A673 (cell line): Measurements from ENCODE around the gene SRSF6. TPM values are rescaled to one million over a fixed set of nuclear protein-coding genes. Genes with fewer than 3 reads are reported as not detected.

Source experiments
- BruUV-seq: library from RNA; stranded (reverse); fragments of 400-500 nt; replicated peaks from 2 replicates; lab custom pipeline; 2021; lab: Mats Ljungman, UMichigan
- CTCF ChIA-PET: fragments of 300-600 bp; sonication (Branson Sonifier 250); formaldehyde crosslinking; loops from one replicate; lab custom pipeline; 2022; ENCODE audit warnings: antibody characterized with exemption; lab: Charles Lee
- POLR2A ChIA-PET: fragments of 300-600 bp; sonication (Branson Sonifier 250); formaldehyde crosslinking; loops from one replicate; lab custom pipeline; 2022; ENCODE audit warnings: antibody characterized with exemption; ENCODE audit not compliant: low non-redundant PET; lab: Charles Lee
- DNase-seq: peaks from one replicate; pipeline ENCODE4 v3.0.0-alpha.2; 2015; ENCODE audit warnings: low spot score
- H3K27ac ChIP-seq: fragments of 200-600 bp; sonication (generic); 2 replicates; pipeline ENCODE4 v1.5.1; 2016; ENCODE audit warnings: mixed run types, low read depth, mild to moderate bottlenecking, mixed read lengths, antibody characterized with exemption, low read length; ENCODE audit not compliant: poor library complexity, severe bottlenecking
- H3K27me3 ChIP-seq: fragments of 200-600 bp; sonication (generic); replicated peaks from 2 replicates; pipeline ENCODE4 v1.6.1; 2017; ENCODE audit warnings: mixed run types, low read depth, mild to moderate bottlenecking, mixed read lengths, antibody characterized with exemption, low read length; ENCODE audit not compliant: insufficient read depth, poor library complexity
- H3K36me3 ChIP-seq: fragments of 200-600 bp; sonication (generic); 2 replicates; pipeline ENCODE4 v1.6.1; 2016; ENCODE audit warnings: mixed run types, mild to moderate bottlenecking, mixed read lengths, antibody characterized with exemption, low read length; ENCODE audit not compliant: insufficient read depth, poor library complexity, severe bottlenecking
- H3K4me1 ChIP-seq: fragments of 200-600 bp; sonication (generic); 2 replicates; pipeline ENCODE4 v1.6.1; 2017; ENCODE audit warnings: mixed run types, mild to moderate bottlenecking, mixed read lengths, antibody characterized with exemption, low read length; ENCODE audit not compliant: insufficient read depth, poor library complexity, severe bottlenecking
- H3K4me3 ChIP-seq: fragments of 200-600 bp; sonication (generic); 2 replicates; pipeline ENCODE4 v1.5.1; 2016; ENCODE audit warnings: low read depth, mixed run types, mild to moderate bottlenecking, mixed read lengths, low read length; ENCODE audit not compliant: poor library complexity, severe bottlenecking
- H3K9me3 ChIP-seq: fragments of 200-600 bp; sonication (generic); 2 replicates; pipeline ENCODE4 v1.6.1; 2016; ENCODE audit warnings: mixed run types, low read depth, mild to moderate bottlenecking, mixed read lengths, antibody characterized with exemption, low read length; ENCODE audit not compliant: poor library complexity, severe bottlenecking
- EZH2 ChIP-seq: fragments of 200-600 bp; sonication (generic); IDR thresholded peaks from 2 replicates; pipeline ENCODE4 v1.6.1; 2017; ENCODE audit warnings: borderline replicate concordance, low read depth, mild to moderate bottlenecking, mixed read lengths, antibody characterized with exemption, low read length; ENCODE audit not compliant: poor library complexity, severe bottlenecking
- intact Hi-C: fragments of 100-400 bp; cut with micrococcal nuclease; formaldehyde crosslinking; loops from one replicate; pipeline ENCODE4 v1.10.0; 2022; ENCODE audit not compliant: unreplicated experiment
- total RNA-seq: library from RNA; stranded (reverse); gene quantifications from 2 replicates; pipeline ENCODE4 v1.2.3, GENCODE V29; 2021
- TF ChIP-seq, protein P1 (sequence below): fragments of 300-800, 200-600 bp; sonication (generic); conservative IDR thresholded peaks from 2 replicates; pipeline ENCODE4 v1.5.1; 2017; ENCODE audit warnings: low read depth, mild to moderate bottlenecking, antibody characterized with exemption, low read length, moderate library complexity, mixed read lengths

Gene SRSF6
- total RNA-seq, 1 experiment from 2014 or later: 212 TPM

DNA sequence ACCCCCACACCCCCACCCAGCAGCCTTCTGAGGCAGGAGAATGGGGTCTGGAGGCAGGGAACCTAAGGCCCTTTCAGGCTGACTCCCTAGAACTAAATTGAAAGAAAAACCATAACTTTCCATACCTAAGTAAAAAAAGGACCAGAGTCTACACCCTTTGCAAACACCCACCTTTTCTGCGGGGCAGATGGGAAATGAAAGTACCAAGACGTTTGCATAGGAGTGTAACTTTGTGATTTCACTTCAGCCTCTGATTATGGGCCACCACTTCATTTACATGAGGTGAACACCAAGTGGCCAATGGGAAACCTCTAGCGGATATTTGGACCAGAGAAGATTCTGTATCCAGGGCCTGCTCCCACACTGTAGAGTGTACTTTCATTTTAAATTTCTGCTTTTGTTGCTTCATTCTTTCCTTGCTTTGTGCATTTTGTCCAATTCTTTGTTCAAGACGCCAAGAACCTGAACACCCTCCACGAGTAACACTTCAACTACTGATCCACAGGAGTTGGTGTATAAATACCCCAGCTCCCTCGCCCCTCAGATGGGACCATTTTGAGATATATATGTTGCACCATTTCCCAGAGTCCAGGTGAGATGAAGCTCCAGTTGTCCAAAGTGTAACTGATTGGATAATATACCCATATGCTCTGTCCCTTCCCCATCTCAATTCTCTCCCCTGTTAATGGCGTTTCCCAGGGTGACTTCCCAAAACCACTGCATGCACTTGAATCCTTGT is 18.9 kb upstream of the SRSF6 start:
- no peak overlapping the region for H3K27ac ChIP-seq
- POLR2A ChIA-PET: no interaction called here
- intact Hi-C loops: no loop called here
- H3K9me3 ChIP-seq: no peaks in the 10 kb centered on the region
- H3K4me1 ChIP-seq: no peaks in the 10 kb centered on the region
- H3K36me3 ChIP-seq: no peaks in the 10 kb centered on the region
- CTCF ChIA-PET: no interaction called here
- no peaks in the 10 kb centered on the region for H3K27me3 ChIP-seq
- TF ChIP-seq, protein P1, sequence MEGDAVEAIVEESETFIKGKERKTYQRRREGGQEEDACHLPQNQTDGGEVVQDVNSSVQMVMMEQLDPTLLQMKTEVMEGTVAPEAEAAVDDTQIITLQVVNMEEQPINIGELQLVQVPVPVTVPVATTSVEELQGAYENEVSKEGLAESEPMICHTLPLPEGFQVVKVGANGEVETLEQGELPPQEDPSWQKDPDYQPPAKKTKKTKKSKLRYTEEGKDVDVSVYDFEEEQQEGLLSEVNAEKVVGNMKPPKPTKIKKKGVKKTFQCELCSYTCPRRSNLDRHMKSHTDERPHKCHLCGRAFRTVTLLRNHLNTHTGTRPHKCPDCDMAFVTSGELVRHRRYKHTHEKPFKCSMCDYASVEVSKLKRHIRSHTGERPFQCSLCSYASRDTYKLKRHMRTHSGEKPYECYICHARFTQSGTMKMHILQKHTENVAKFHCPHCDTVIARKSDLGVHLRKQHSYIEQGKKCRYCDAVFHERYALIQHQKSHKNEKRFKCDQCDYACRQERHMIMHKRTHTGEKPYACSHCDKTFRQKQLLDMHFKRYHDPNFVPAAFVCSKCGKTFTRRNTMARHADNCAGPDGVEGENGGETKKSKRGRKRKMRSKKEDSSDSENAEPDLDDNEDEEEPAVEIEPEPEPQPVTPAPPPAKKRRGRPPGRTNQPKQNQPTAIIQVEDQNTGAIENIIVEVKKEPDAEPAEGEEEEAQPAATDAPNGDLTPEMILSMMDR: no peak
- no peak for TF ChIP-seq EZH2
- no TSS peak for BruUV-seq
- no peak overlapping the region for H3K4me3 ChIP-seq
- no peak for DNase-seq

DNA sequence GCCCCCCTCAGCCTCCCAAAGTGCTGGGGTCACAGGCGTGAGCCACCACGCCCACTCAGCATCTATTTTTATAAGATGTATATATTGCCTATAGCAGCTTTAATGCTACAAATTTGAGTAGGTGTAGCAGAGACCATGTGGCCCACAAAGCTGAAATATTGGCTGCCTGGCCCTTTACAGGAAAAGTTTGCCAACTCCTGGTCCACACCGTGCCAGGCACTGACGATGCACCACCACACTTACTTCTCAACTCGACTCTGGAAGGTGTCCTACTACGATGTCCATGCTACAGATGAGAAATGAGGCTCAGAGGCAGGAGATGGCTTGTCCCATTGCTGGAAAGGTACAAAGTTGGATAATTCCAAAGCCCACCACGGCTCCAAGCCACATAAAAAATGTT is 17.2 kb upstream of the SRSF6 start:
- no peak overlapping the region for H3K27ac ChIP-seq
- no peak overlapping the region for H3K4me3 ChIP-seq
- ChIA-PET POLR2A (no interaction called here), CTCF (no interaction called here)
- BruUV-seq: no TSS peak
- TF ChIP-seq, protein P1: no peak
- TF ChIP-seq EZH2: no peak
- DNase-seq: no peak
- H3K36me3 ChIP-seq: no peaks in the 10 kb centered on the region
- H3K27me3 ChIP-seq: no peaks in the 10 kb centered on the region
- intact Hi-C loops: no loop called here
- no peaks in the 10 kb centered on the region for H3K9me3 ChIP-seq
- no peaks in the 10 kb centered on the region for H3K4me1 ChIP-seq

DNA sequence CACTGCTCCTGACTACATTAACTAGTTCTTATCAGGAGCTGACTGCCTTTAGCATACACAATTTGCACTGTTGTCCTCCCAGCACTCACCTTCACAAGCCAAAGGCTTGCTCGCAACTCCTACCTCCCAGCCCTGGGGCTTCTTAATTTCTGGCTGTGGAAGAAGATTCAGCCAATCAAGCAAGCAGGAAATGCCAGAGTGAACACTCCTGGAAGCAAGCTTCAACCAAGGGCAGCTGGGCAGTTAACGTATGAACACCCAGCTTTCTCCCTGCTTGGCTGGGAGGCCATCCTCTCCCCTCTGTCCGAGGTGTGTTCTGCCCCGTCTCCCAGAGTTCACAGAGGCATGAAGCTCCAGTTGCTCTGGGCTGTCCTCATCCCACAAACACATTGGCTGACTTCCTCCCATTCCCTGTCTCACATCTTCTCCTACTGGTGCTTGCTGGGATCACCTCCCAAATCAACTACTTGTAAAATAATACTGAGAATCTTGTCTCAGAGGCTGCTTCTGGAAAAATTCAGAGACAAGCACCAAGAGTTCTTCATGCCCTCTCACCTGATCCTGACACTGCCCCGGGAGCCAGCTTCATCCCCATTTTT is 15.3 kb upstream of the SRSF6 start:
- intact Hi-C loops: no loop called here
- no peaks in the 10 kb centered on the region for H3K9me3 ChIP-seq
- ChIA-PET POLR2A (no interaction called here), CTCF (no interaction called here)
- H3K27me3 ChIP-seq: no peaks in the 10 kb centered on the region
- no peaks in the 10 kb centered on the region for H3K36me3 ChIP-seq
- no peak for DNase-seq
- TF ChIP-seq EZH2: no peak
- TF ChIP-seq, protein P1: no peak
- H3K27ac ChIP-seq: no peak overlapping the region
- no peaks in the 10 kb centered on the region for H3K4me1 ChIP-seq
- no TSS peak for BruUV-seq
- H3K4me3 ChIP-seq: no peak overlapping the region
